ENCODE measurements around the gene LRP2. TPM values are rescaled to one million over a fixed set of nuclear protein-coding genes. Genes with fewer than 3 reads are reported as not detected.
A peak's percentile ranks its signal among the peaks of the same experiment; 100 is the strongest.

Gene LRP2
- total RNA-seq, 4 donors from 2014 or later, result not detected

GRCh38 chr2:169109502-169110409 lies 252.6 kb downstream of the LRP2 start:
- no peak overlapping the region for H3K4me3 ChIP-seq
- TF ChIP-seq POLR2A (IDR thresholded peaks at IDR 0.05) (no peak), CTCF (IDR thresholded peaks at IDR 0.05) (peak; percentile 46 to 89 (median 82))
- no peak overlapping the region for H3K27ac ChIP-seq
- no peaks in the 10 kb centered on the region for H3K36me3 ChIP-seq
- H3K9me3 ChIP-seq, result no peaks in the 10 kb centered on the region
- no peaks in the 10 kb centered on the region for H3K27me3 ChIP-seq
- H3K4me1 ChIP-seq, result no peaks in the 10 kb centered on the region
- peak; percentile 55 to 89 (median 72) for DNase-seq

- H3K4me1 ChIP-seq, result no peaks in the 10 kb centered on the region
- no peaks in the 10 kb centered on the region for H3K9me3 ChIP-seq
- H3K36me3 ChIP-seq, result no peaks in the 10 kb centered on the region
- no peak for TF ChIP-seq POLR2A (IDR thresholded peaks at IDR 0.05)
- no peak for TF ChIP-seq CTCF (IDR thresholded peaks at IDR 0.05)
- H3K27ac ChIP-seq, result peak overlapping the region; percentile 30 to 64 (median 48)
- H3K4me3 ChIP-seq, result no peak overlapping the region
- H3K27me3 ChIP-seq, result no peaks in the 10 kb centered on the region
- DNase-seq, result no peak
Observed at GRCh38 chr2:169108099-169108884, 254.0 kb downstream of the LRP2 start.

GRCh38 chr2:169107645-169108044 lies 254.7 kb downstream of the LRP2 start:
- no peak for TF ChIP-seq CTCF (IDR thresholded peaks at IDR 0.05)
- no peak for TF ChIP-seq POLR2A (IDR thresholded peaks at IDR 0.05)
- DNase-seq, result peak in 2 of 3 donors; percentile 37 to 67
- peak overlapping the region; percentile 30 to 64 (median 48) for H3K27ac ChIP-seq

GRCh38 chr2:169106563-169107545 lies 255.5 kb downstream of the LRP2 start:
- peak overlapping the region in 3 of 4 donors; percentile 6 to 50 (median 43) for H3K27ac ChIP-seq
- H3K27me3 ChIP-seq, result no peaks in the 10 kb centered on the region
- no peak overlapping the region for H3K4me3 ChIP-seq
- TF ChIP-seq POLR2A (IDR thresholded peaks at IDR 0.05), result no peak
- no peak for TF ChIP-seq CTCF (IDR thresholded peaks at IDR 0.05)
- DNase-seq, result no peak
- H3K4me1 ChIP-seq, result no peaks in the 10 kb centered on the region
- no peaks in the 10 kb centered on the region for H3K36me3 ChIP-seq
- H3K9me3 ChIP-seq, result no peaks in the 10 kb centered on the region

More at GRCh38 chr2:169107645-169108044, 254.7 kb downstream of the LRP2 start:
- no peak overlapping the region for H3K4me3 ChIP-seq
- H3K4me1 ChIP-seq, result no peaks in the 10 kb centered on the region
- H3K27me3 ChIP-seq, result no peaks in the 10 kb centered on the region
- H3K36me3 ChIP-seq, result no peaks in the 10 kb centered on the region
- H3K9me3 ChIP-seq, result no peaks in the 10 kb centered on the region

GRCh38 chr2:169106134-169106533 lies 256.2 kb downstream of the LRP2 start:
- Histone ChIP-seq H3K27ac (peak overlapping the region in 2 of 4 donors; percentile 23 to 50), H3K4me1 (no peaks in the 10 kb centered on the region), H3K9me3 (no peaks in the 10 kb centered on the region), H3K4me3 (no peak overlapping the region), H3K27me3 (no peaks in the 10 kb centered on the region), H3K36me3 (no peaks in the 10 kb centered on the region)
- TF ChIP-seq POLR2A (IDR thresholded peaks at IDR 0.05), result no peak
- TF ChIP-seq CTCF (IDR thresholded peaks at IDR 0.05), result no peak
- no peak for DNase-seq
